ENCODE measurements around the gene RITA1.

DNA sequence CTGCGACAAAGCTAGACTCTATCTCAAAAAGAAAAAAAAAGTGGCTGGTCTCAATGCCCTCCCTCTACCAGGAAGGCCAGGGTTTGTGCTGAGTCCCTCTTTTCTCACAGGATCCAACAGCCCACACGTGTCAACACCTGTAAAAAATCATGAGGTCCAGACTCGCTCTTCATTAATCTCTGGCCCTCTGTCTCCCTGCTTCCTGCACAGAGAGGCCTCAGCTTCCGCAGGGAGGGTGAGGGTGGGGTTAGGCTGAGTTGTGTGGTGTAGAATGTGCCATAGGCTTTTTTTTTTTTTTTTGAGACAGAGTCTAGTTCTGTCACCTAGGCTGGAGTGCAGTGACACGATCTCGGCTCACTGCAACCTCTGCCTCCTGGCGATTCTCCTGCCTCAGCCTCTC lies 29.9 kb upstream of the RITA1 start:
- TF ChIP-seq TAF1 (IDR thresholded peaks at IDR 0.05; ENCODE audit: borderline replicate concordance, low read depth, low read length) = no peak
- no peak for TF ChIP-seq SMC3 (IDR thresholded peaks at IDR 0.05; ENCODE audit: borderline replicate concordance, low read length)
- TF ChIP-seq, protein P1, sequence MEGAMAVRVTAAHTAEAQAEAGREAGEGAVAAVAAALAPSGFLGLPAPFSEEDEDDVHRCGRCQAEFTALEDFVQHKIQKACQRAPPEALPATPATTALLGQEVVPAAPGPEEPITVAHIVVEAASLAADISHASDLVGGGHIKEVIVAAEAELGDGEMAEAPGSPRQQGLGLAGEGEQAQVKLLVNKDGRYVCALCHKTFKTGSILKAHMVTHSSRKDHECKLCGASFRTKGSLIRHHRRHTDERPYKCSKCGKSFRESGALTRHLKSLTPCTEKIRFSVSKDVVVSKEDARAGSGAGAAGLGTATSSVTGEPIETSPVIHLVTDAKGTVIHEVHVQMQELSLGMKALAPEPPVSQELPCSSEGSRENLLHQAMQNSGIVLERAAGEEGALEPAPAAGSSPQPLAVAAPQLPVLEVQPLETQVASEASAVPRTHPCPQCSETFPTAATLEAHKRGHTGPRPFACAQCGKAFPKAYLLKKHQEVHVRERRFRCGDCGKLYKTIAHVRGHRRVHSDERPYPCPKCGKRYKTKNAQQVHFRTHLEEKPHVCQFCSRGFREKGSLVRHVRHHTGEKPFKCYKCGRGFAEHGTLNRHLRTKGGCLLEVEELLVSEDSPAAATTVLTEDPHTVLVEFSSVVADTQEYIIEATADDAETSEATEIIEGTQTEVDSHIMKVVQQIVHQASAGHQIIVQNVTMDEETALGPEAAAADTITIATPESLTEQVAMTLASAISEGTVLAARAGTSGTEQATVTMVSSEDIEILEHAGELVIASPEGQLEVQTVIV (IDR thresholded peaks at IDR 0.05; ENCODE audit: borderline replicate concordance, partially characterized antibody) = no peak
